MG63 (cell line): ENCODE measurements around the gene UGCG. TPM values are rescaled to one million over a fixed set of nuclear protein-coding genes. Genes with fewer than 3 reads are reported as not detected.

Experiments used
- DNase-seq: peaks from one replicate; pipeline ENCODE4 v3.0.0-alpha.2; 2020
- H3K27me3 ChIP-seq: fragments of 250-450 bp; sonication (Bioruptor Pico); 2 replicates; pipeline ENCODE4 v1.5.1; 2020; ENCODE audit warnings: mild to moderate bottlenecking, moderate library complexity
- H3K36me3 ChIP-seq: fragments of 250-450 bp; sonication (Bioruptor Pico); 2 replicates; pipeline ENCODE4 v1.5.1; 2020; ENCODE audit warnings: mild to moderate bottlenecking, moderate library complexity
- H3K4me3 ChIP-seq: fragments of 250-450 bp; sonication (Bioruptor Pico); 2 replicates; pipeline ENCODE4 v1.5.1; 2020; ENCODE audit warnings: mild to moderate bottlenecking, moderate library complexity
- H3K9me3 ChIP-seq: fragments of 250-450 bp; sonication (Bioruptor Pico); 2 replicates; pipeline ENCODE4 v1.5.1; 2020; ENCODE audit warnings: mild to moderate bottlenecking, moderate library complexity
- total RNA-seq: library from RNA; depleted of rRNA; stranded (reverse); fragments of >200 nt; shearing (Covaris generic); gene quantifications from 2 replicates; pipeline ENCODE4 v1.2.3, GENCODE V29; 2014; ENCODE audit warnings: low replicate concordance

The UGCG gene
- total RNA-seq, 1 experiment from 2014 or later = 35.9 TPM

DNA sequence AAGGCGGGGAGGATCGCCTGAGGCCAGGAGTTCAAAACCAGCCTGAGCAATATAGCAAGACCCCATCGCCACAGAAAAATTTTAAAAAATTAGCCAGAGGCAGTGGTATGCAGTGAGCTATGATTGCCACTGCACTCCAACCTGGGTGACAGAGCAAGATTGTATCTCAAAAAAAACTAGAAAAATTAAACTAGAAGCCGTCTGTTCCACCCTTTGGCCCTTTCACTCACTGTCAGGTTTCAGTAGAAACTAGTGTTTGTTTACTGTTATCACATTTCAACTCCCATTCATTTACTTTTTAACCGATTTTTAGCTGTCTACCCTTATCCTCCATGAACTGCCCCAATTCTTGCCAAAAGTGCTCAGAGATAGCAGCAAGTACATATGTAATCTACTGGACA is 8.3 kb downstream of the UGCG start:
- no peak for DNase-seq
- H3K4me3 ChIP-seq = no peak overlapping the region
- H3K36me3 ChIP-seq = peaks cover 49% of the 10 kb centered on the region
- no peaks in the 10 kb centered on the region for H3K27me3 ChIP-seq
- no peaks in the 10 kb centered on the region for H3K9me3 ChIP-seq

DNA sequence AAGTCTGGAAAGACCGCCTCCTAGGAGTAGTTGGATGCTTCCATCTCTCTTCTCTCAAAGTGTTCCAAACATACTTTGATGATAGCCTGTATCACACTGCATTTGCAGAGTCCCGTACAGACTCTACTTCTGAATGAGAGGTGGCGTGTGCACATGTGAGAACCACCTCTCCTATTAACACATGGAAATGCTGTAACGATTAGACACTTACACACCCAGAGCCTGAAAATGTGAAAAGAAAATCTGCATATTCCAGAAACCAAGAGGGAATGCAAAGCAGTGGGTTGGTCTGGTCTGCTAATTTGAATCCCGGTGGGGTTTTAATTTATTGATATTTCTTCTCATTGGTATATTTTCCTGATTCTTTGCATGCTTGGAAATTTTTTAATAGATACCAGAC is 10.5 kb downstream of the UGCG start:
- DNase-seq = no peak
- Histone ChIP-seq H3K4me3 (no peak overlapping the region), H3K27me3 (no peaks in the 10 kb centered on the region), H3K9me3 (no peaks in the 10 kb centered on the region), H3K36me3 (peaks cover 45% of the 10 kb centered on the region)

DNA sequence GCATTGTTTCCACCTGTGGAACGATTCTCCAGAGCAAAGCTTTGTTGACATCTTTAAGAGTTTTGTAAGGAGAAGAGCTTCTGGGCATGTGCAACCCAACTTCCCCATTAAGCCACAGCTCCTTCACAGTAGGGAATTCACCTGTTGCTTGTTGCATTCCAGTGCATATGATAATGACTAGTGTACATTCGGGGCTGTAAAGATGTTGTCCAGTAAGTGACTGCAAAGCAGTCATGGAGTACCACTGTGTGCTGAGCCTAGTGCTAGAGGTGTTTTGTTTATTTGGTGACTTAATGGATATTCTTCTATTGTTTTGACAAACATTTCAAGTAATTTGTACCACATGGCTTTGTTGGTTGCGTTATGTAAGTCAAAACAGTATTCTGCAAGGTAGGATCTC is 12.8 kb downstream of the UGCG start:
- DNase-seq = no peak
- Histone ChIP-seq H3K27me3 (no peaks in the 10 kb centered on the region), H3K9me3 (no peaks in the 10 kb centered on the region), H3K4me3 (no peak overlapping the region), H3K36me3 (peaks cover 39% of the 10 kb centered on the region)

DNA sequence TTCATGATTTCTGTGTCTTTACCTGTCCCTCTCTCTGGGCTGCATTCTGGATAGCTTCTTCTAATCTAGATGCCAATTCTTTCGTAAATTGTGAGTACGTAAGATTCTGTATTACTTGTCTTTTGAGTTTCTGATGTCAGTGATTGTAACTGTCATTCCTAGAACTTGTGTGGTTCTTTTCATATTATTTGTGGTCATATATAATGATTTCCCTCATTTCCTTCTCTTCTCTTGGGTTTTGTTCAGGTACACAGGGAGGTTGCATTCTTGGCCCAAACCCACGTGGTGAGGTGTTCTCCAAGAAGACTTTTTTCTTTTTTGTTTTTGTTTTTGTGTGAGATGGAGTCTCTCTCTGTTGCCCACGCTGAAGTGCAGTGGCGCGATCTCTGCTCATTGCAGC is 13.8 kb downstream of the UGCG start:
- Histone ChIP-seq H3K27me3 (no peaks in the 10 kb centered on the region), H3K4me3 (no peak overlapping the region), H3K9me3 (no peaks in the 10 kb centered on the region), H3K36me3 (peaks cover 45% of the 10 kb centered on the region)
- no peak for DNase-seq

DNA sequence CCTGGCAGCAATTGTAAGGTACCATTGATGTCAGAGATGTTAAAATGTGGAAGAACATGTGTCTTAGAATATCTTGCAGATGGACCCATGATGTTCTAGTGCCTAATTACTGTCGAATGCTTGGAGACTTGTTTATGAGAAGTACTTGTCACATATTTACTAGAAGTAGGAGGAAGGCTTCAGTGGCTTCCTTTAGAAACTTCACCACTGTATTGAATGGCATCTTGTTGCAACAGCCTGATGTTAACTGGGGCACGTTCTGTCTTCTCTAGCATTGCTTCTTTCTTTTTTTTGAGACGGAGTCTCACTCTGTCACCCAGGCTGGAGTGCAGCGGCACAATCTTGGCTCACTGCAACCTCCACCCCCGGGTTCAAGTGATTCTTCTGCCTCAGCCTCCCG is 16.5 kb downstream of the UGCG start:
- H3K4me3 ChIP-seq = no peak overlapping the region
- no peaks in the 10 kb centered on the region for H3K27me3 ChIP-seq
- no peak for DNase-seq
- no peaks in the 10 kb centered on the region for H3K9me3 ChIP-seq
- H3K36me3 ChIP-seq = peaks cover 51% of the 10 kb centered on the region

DNA sequence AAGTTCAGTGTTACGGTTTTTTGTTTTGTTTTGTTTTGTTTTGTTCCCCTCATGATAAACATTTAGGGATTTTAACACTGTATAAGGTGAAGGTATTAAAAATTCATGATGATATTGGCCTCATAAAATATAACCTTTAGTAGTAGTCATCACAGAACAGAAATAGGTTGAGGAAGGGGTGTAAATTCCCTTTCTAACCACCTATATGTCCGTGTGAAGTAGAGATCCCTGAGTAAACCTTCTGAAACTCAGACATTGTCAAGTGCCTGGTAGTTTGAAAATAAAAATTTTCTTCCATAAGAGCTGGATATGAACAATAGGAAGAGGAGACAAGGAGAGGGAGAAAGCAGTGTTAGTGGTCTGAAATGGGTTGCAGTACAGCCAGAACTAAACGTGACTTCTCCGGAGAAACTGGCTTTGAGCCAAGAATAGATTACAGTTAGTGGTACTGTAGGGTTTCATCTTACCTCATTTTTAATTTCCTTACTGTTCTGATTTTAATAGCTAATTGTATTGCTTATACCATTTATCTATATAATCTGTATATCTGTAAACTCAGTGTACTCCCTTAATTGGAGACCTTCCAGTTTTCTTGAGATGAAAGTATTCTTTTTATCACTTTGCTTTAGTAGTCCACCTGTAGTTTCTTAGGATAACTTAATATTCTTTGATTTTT is 18.3 kb downstream of the UGCG start:
- Histone ChIP-seq H3K9me3 (no peaks in the 10 kb centered on the region), H3K36me3 (peaks cover 54% of the 10 kb centered on the region), H3K4me3 (no peak overlapping the region), H3K27me3 (no peaks in the 10 kb centered on the region)
- no peak for DNase-seq

DNA sequence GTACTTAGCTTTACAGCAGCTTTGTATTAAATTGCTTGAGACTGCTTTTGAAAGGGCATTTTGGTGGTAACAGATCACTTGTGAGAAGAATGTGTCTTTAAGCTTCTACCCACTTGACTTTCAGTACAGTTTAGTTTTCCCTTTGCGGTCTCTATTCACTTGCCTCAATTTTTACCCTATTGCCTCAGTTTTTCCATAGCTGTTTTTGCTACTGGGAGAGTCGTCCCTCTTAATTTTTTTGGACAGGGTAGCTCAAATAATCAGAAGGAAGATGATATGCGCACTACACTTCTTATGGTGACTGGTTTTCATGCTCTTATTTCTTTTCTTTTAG is 18.8 kb downstream of the UGCG start:
- Histone ChIP-seq H3K36me3 (peaks cover 57% of the 10 kb centered on the region), H3K27me3 (no peaks in the 10 kb centered on the region), H3K9me3 (no peaks in the 10 kb centered on the region), H3K4me3 (no peak overlapping the region)
- no peak for DNase-seq

DNA sequence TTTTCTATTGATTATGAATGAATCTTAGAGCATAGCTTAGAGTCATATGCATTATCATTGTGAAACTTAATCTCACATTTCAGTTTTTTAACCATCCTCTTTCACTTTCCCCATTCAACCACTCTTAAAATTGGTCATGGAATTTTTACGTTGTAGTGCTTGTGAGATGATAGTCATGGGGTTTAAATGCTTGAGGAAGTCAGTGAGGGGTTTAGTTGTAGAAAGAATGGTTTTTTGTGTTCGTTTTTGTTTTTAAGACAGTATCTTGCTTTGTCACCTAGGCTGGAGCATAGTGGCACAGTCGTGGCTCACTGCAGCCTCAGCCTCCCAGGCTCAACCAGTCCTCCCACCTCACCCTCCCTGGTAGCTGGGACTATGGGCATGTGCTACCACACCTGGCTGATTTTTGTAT is 19.6 kb downstream of the UGCG start:
- Histone ChIP-seq H3K36me3 (peaks cover 61% of the 10 kb centered on the region), H3K9me3 (no peaks in the 10 kb centered on the region), H3K4me3 (no peak overlapping the region), H3K27me3 (no peaks in the 10 kb centered on the region)
- no peak for DNase-seq

DNA sequence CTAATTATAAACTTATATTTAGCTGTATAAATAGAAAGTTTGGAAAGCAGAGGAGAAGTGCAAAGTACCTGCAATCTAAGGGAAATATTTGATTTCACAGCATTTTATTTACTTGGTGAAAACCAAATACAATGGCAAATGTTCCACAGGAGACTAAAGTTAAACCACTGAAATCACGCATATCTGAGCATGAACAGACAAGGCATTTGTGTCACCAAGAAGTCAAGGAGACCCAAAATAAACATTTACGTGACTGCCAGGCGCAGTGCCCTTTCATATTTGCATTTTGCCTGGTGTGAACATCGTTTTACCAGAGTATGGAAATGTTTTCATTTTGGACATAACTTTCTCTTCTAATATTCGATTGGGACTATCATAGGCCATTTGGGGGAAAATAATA is 20.6 kb downstream of the UGCG start:
- H3K9me3 ChIP-seq = no peaks in the 10 kb centered on the region
- peaks cover 64% of the 10 kb centered on the region for H3K36me3 ChIP-seq
- no peak overlapping the region for H3K4me3 ChIP-seq
- DNase-seq = no peak
- no peaks in the 10 kb centered on the region for H3K27me3 ChIP-seq

DNA sequence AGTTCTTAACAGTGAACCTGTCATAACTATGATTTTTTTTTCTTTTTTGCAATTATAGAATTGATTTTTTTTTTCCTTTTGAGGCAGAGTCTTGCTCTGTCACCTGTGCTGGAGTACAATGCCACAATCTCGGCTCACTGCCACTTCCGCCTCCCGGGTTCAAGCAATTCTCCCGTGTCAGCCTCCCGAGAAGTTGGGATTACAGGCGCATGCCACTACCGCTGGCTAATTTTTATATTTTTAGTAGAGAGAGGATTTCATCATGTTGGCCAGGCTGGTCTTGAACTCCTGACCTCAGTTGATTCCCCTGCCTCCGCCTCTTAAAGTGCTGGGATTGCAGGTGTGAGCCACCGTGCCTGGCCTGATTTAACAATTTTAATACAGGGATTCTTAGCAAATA is 21.4 kb downstream of the UGCG start:
- no peaks in the 10 kb centered on the region for H3K27me3 ChIP-seq
- DNase-seq = no peak
- peaks cover 69% of the 10 kb centered on the region for H3K36me3 ChIP-seq
- no peaks in the 10 kb centered on the region for H3K9me3 ChIP-seq
- H3K4me3 ChIP-seq = no peak overlapping the region

DNA sequence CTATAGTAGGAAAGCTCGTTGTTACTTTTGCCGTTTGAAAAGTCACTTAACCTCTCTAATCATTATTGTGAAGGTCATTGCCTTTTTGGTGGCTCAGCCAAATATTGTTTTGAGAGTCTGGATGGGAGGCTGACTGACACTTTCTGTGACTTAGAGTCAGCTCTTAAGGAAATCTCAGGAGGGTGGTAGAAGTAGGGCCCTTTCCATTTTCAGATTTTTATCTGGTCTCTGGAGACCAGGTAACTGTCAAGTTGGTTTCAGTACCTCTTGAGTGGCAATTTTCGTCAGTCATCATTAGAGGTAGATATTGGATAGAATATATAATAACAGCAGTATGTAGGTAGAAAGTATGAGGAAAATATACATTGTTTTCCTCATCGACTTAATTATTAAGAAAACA is 23.3 kb downstream of the UGCG start:
- no peaks in the 10 kb centered on the region for H3K27me3 ChIP-seq
- DNase-seq = no peak
- no peaks in the 10 kb centered on the region for H3K9me3 ChIP-seq
- peaks cover 86% of the 10 kb centered on the region for H3K36me3 ChIP-seq
- no peak overlapping the region for H3K4me3 ChIP-seq

DNA sequence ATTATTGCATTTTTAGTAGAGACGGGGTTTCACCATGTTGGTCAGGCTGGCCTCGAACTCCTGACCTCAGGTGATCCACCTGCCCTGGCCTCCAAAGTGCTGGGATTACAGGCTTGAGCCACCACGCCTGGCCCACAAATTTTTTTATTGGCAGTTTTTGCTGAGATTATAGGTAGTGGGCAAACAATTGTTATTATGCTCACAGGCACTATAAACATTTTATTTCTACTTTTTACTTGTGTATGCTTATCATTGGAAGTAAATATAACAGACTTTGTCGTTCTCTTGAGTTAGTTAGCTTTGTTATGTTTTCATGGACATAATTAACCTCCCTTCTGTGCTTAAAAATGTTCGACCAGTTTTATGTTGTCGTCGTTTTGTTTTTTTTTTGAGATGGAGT is 23.9 kb downstream of the UGCG start:
- H3K9me3 ChIP-seq = no peaks in the 10 kb centered on the region
- no peak for DNase-seq
- no peaks in the 10 kb centered on the region for H3K27me3 ChIP-seq
- H3K4me3 ChIP-seq = no peak overlapping the region
- peaks cover 86% of the 10 kb centered on the region for H3K36me3 ChIP-seq

DNA sequence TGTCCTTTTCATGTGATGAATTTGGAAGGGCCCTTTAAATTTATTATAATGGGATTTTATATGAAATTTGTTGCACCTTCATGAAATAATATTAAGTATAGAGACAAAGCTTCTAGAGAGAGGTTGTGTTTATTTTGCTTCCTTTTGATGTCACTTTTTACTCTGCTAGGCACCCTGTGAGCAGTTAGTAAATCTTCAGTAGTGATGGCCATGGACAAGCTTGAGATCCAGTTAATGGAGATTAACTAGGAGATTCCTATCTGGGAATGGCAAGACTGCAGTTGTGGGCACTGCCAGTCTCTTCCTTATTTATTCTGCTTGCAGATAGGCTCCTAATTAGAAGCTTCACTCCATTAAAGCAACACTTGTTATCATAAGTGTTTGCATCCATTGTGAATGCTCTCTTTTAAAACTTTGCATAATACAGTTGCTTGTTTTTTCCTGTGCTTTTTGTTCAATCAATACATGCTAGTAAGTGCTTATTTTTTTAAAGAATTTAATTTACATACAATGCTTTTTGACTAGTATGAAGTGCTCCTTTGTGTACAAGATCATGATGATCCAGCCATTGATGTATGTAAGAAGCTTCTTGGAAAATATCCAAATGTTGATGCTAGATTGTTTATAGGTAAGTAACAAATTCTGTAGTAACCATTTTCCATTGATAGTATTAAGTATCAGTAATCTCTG is 25.9 kb downstream of the UGCG start:
- DNase-seq = no peak
- H3K27me3 ChIP-seq = no peaks in the 10 kb centered on the region
- H3K36me3 ChIP-seq = peaks cover 84% of the 10 kb centered on the region
- no peaks in the 10 kb centered on the region for H3K9me3 ChIP-seq
- H3K4me3 ChIP-seq = no peak overlapping the region

DNA sequence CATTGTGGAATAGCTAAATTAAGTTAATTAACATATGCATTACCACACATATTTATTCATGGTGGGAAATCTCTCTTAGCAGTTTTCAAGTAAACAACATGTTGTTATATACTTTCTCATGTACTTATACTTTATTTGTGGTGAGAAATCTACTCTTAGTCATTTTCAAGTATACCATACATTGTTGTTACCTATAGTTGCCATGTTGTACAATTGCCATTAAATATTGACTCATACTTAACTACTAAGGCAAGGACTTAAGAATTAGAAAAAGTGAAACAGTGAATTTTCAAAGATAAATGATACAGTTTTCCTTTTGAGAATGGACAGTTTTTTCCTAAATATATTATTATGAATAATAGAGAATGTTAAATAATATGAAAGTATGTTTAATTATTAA is 27.7 kb downstream of the UGCG start:
- Histone ChIP-seq H3K9me3 (no peaks in the 10 kb centered on the region), H3K36me3 (peaks cover 88% of the 10 kb centered on the region), H3K4me3 (no peak overlapping the region), H3K27me3 (no peaks in the 10 kb centered on the region)
- DNase-seq = no peak

DNA sequence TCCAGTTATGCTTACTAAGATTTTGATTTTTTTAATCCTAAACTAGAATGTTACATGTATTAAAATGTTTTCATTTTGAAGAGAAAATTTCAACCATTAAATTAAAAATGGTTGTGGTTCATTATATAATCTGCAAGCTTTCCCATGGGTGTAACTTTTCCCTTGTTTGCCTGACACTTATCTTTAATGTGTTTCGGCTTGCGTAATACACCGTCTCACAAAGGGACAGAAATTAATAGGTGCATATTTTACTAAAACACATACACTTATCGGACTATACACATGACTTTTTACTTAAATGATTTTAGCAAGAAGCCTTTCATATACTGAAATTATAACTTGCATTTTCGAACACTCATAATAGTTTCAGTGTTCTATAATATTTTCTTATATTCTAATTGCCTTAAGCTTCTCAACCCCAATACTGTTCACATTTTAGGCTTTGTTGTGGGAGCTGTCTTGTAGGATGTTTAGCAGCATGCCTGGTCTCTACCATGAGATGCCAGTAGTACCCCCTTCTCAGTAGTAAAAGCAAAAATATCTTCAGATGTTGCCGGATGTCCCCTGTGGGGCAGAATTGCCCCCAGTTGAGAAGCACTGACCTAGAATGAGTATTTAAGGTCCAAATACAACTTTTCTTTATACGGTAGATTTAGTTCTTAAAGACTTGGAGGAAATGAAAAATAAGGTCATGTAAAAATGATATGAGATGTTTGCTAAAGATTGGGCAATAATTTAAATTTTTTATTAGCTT is 28.6 kb downstream of the UGCG start:
- Histone ChIP-seq H3K9me3 (no peaks in the 10 kb centered on the region), H3K36me3 (peaks cover 91% of the 10 kb centered on the region), H3K27me3 (no peaks in the 10 kb centered on the region), H3K4me3 (no peak overlapping the region)
- DNase-seq = no peak

DNA sequence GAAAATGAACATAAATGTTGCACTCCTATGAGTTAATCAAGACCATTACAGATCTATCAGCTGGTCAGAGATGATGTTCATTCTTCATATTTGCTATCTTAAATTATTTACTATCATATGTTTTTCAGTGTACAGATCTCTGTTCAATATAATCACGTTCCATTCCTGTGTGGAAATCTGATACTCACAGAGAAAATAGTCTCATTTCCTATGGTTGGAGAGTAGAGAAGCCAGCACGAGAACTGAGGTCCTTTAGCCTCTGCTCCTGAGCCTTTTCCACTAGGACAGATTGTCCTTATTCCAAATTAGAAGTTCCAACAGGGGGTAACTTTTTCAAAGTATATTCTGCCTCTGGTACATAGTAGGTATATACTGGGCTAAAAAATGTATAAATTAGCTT is 29.2 kb downstream of the UGCG start:
- Histone ChIP-seq H3K4me3 (no peak overlapping the region), H3K27me3 (no peaks in the 10 kb centered on the region), H3K36me3 (peaks cover 91% of the 10 kb centered on the region), H3K9me3 (no peaks in the 10 kb centered on the region)
- DNase-seq = no peak

DNA sequence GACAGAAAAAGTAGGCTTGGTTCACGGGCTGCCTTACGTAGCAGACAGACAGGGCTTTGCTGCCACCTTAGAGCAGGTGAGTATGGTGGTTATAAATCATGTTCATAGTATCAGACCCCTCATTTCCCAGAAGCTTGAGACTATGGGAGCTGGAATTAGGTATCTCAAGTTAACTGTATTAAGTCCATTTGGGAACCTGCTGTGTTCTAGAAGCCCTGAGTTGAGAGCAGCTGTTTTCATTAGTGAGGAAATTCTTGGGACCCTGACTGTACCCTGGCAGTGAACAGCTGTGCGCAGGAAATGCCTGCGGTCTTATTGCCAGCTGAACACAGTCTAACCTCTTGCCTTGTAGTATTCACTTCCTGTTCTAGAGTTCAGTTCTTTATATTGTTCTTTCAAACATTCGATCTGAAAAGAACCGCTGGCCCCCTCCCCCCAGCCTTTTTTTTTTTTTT is 29.8 kb downstream of the UGCG start:
- no peaks in the 10 kb centered on the region for H3K27me3 ChIP-seq
- H3K36me3 ChIP-seq = peaks cover 91% of the 10 kb centered on the region
- no peaks in the 10 kb centered on the region for H3K9me3 ChIP-seq
- peak; percentile 23 for DNase-seq
- H3K4me3 ChIP-seq = no peak overlapping the region

DNA sequence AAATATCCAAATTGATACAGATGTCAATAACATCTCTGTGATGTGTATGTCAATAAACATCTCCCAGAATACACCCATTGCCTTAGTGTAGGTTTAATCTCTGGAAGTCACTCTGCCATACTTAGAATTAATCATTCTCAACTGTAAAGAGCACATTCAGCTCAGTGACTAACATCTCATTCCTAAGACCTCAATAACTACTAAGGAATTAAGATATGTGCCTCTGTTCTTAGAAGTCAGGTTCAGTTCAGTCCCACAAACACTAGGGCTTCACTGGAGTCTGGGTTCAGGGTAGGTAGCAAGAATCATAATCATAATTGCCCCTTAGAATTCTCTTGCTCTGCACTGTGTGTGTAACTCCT is 31.7 kb downstream of the UGCG start:
- Histone ChIP-seq H3K4me3 (no peak overlapping the region), H3K9me3 (no peaks in the 10 kb centered on the region), H3K36me3 (peaks cover 94% of the 10 kb centered on the region), H3K27me3 (no peaks in the 10 kb centered on the region)
- DNase-seq = no peak
